ENCODE results near the gene CLSTN2.

CLSTN2 gene

GRCh38 chr3:139941580-139941979 is 6.6 kb downstream of the CLSTN2 start:
- DNase-seq (ENCODE audit: low read depth in 3 of 3, low spot score in 1 of 3), result no peak

GRCh38 chr3:139944256-139944910 is 9.4 kb downstream of the CLSTN2 start:
- DNase-seq (ENCODE audit: low read depth in 3 of 3, low spot score in 1 of 3), result no peak

GRCh38 chr3:139945386-139945785 is 10.4 kb downstream of the CLSTN2 start:
- no peak for DNase-seq (ENCODE audit: low read depth in 3 of 3, low spot score in 1 of 3)

GRCh38 chr3:139945942-139946341 is 11.0 kb downstream of the CLSTN2 start:
- DNase-seq (ENCODE audit: low read depth in 3 of 3, low spot score in 1 of 3), result no peak

DNA sequence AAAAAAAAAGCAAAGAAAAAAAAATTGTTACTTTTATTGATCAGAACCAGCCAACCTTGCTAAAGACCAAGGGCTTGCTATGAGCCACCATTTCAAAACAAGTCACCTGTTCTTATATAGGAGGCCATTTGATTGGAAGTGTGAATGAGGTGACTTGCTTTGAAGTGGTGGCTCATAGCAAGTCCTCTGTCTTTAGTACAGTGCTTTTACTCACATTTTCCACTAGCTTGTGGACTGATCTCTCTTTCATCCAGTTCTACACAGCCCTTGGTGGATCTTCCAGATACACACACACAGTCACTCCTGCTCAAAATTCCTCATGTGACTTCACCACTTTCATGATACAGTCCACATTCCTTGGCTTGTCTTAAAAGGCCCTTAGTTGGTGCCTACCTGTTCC is 13.5 kb downstream of the CLSTN2 start:
- no peak for DNase-seq (ENCODE audit: low read depth in 3 of 3, low spot score in 1 of 3)

GRCh38 chr3:139948898-139949297 is 13.9 kb downstream of the CLSTN2 start:
- no peak for DNase-seq (ENCODE audit: low read depth in 3 of 3, low spot score in 1 of 3)

- no peak for DNase-seq (ENCODE audit: low read depth in 3 of 3, low spot score in 1 of 3)
Measured at GRCh38 chr3:139953131-139953910, 18.3 kb downstream of the CLSTN2 start.

GRCh38 chr3:139954146-139954860 is 19.3 kb downstream of the CLSTN2 start:
- no peak for DNase-seq (ENCODE audit: low read depth in 3 of 3, low spot score in 1 of 3)

DNA sequence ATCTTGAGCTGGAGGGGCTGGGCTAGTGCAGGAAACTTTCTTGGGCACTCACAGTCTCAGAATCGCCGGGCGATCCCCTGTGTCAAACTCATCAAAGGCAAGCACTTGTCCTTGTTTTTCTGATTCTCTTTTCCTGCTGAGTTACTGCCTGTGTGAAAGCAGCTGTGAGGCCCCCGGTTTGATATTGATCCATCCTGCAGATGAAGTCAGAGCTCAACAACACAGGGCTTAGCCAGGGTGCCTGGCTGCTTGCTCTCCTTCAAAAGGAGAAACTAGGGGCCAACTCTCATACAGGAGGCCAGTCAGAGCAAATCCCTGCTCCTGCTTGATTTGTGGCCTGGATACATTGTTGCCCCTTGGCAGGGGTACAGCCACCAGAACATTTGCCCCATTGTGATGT is 22.9 kb downstream of the CLSTN2 start:
- DNase-seq (ENCODE audit: low read depth in 3 of 3, low spot score in 1 of 3), result no peak

- no peak for DNase-seq (ENCODE audit: low read depth in 3 of 3, low spot score in 1 of 3)
Measured at GRCh38 chr3:139969386-139969785, 34.4 kb downstream of the CLSTN2 start.

DNA sequence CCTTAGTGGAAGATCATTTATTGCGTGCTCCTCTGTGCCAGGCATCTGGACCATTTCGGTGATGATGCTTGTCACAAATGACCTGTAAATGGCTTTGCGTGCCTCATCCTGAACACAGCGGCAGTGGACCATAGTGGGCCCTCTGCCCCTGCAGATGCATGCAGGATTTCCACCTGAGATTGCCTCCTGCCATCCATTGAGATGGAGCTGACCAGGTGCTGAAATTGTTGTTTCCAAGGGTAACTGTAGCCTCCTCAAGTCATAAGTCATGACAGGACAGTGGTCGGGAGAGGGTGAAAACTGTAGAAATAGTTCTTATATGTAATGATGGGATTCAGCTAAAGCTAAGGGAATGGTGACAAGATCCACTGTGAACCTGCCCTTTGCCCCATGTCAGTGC is 35.5 kb downstream of the CLSTN2 start:
- no peak for DNase-seq (ENCODE audit: low read depth in 3 of 3, low spot score in 1 of 3)

DNA sequence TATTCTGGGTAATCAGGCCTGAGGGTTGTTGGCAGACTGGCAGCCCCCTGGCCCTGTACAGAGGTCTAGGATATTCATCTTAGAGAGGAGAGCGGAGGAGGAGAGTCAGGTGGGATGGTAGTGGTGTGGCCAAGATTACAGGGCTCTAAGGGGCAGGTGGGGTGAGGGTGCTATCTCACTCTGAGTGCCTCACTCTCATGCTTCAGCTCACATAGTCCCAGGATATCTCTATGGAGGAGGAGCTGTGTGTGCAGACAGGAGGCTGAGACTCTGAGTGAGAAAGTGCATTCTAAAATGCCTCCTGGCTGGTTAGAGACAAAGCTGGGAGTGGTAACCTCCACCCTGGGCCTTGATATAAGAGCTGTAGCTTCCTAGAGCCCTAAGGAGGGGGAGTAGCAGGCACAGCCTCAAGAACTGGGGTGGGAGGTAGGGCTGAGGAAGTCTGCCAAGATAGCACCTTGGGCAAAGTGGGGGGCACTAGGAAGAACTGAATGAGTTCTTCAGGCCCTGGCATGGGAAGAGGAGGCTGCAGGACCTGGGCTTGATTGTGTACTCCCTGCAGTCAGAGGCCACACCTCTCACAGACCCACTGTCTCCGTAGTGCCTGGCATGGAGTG is 39.9 kb downstream of the CLSTN2 start:
- no peak for DNase-seq (ENCODE audit: low read depth in 3 of 3, low spot score in 1 of 3)

DNA sequence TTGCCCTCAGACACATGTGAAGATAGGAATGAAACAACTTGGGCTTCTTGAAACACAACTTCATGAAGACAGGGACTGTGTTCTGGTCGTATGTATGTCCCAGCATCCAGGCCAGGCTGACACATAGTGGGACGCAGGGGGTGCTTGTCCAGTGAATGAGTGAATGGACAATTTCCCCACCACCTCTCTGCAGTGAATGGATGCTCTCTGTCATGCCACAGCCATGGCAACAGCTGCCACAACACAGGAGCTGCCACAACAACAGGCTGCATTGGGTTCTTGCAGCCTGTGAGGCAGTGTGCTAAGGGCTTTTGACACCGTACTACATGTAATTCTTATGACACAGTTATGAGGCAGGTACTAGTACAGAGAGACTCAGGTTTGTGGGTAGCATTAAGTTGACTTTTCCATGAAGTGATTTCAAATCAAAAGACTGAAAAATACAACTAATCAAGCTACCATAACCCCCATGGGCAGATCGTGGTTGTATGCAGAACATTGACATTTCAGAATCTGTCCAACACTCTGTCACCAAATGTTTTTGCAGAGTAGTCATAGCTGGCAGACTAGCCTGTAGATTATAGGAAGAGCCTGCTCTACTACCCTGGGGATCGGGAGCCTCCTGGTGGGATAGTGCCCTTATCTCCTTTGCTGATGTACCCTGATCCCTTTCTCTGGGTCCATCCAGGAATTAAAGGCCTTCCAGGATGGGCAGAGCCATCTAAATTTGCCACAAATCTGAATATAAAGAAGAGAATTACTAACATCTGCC is 40.8 kb downstream of the CLSTN2 start:
- no peak for DNase-seq (ENCODE audit: low read depth in 3 of 3, low spot score in 1 of 3)

GRCh38 chr3:139978966-139979365 is 44.0 kb downstream of the CLSTN2 start:
- DNase-seq (ENCODE audit: low read depth in 3 of 3, low spot score in 1 of 3), result no peak

DNA sequence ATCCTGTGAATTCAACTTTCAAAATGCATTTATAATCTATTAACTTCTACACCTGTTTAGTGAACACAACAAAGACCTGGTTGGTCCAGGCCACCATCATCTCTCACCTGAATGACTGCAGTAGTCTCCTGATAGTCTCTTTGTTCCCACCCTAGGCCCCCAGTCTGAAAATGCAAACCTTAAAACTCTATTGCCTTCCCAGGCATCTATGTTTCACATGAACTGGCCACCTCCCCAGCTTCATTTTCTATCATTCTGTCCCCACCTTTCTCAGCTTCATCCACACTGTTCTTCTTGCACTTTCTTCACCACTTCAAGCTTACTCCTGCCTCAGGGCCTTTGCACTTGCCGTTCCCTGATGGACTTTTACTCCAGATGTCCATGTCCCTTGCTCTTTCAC is 45.0 kb downstream of the CLSTN2 start:
- no peak for DNase-seq (ENCODE audit: low read depth in 3 of 3, low spot score in 1 of 3)

DNA sequence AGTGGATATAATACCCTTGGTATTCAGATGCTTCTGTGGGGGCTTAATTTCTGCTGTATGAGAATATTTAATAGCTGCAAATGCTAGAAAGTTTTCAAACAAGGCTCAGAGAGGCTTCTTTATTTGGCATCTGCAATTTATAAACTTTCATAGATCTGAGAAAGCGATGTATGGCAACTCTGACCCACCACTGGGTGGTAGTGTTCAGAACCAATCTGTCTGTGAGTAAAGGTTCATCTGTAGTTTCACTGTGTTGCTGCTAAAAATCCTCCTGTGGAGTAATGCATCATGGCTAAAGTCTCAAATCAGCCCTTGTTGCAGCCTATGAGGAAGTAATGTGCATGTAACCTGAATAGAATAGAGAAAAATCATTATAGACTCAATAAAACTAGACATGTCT is 47.4 kb downstream of the CLSTN2 start:
- DNase-seq (ENCODE audit: low read depth in 3 of 3, low spot score in 1 of 3), result no peak

GRCh38 chr3:139985576-139985975 is 50.6 kb downstream of the CLSTN2 start:
- no peak for DNase-seq (ENCODE audit: low read depth in 3 of 3, low spot score in 1 of 3)

GRCh38 chr3:139987908-139988307 is 52.9 kb downstream of the CLSTN2 start:
- no peak for DNase-seq (ENCODE audit: low read depth in 3 of 3, low spot score in 1 of 3)

GRCh38 chr3:139988472-139989156 is 53.6 kb downstream of the CLSTN2 start:
- no peak for DNase-seq (ENCODE audit: low read depth in 3 of 3, low spot score in 1 of 3)

DNA sequence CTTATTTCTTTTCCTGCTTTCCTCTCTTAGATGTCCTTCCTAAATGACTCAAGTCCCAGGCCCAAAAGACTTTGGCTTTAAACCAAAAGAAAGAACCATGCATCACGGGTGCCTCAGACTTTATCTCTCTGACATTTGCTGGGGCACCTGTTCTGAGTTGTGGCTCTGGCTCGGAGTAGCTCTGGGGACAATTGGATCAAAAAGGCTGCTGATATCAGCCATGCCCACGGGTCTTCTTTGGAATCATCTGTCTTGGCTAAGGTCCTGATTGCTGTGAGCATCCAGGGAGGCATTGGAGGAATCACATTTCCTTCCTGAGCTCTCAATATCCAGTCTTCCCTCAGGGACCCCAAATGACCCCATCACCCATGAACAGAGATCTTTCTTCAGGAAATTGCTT is 59.9 kb downstream of the CLSTN2 start:
- DNase-seq (ENCODE audit: low read depth in 3 of 3, low spot score in 1 of 3), result no peak

All from stimulated activated CD4-positive, alpha-beta T cell treated with anti-CD3 and anti-CD28 coated beads, TNF-alpha, amount 100 ng/mL, for 1 hour (primary cell).